Measurements from ENCODE around the gene DVL3.

Gene DVL3

DNA sequence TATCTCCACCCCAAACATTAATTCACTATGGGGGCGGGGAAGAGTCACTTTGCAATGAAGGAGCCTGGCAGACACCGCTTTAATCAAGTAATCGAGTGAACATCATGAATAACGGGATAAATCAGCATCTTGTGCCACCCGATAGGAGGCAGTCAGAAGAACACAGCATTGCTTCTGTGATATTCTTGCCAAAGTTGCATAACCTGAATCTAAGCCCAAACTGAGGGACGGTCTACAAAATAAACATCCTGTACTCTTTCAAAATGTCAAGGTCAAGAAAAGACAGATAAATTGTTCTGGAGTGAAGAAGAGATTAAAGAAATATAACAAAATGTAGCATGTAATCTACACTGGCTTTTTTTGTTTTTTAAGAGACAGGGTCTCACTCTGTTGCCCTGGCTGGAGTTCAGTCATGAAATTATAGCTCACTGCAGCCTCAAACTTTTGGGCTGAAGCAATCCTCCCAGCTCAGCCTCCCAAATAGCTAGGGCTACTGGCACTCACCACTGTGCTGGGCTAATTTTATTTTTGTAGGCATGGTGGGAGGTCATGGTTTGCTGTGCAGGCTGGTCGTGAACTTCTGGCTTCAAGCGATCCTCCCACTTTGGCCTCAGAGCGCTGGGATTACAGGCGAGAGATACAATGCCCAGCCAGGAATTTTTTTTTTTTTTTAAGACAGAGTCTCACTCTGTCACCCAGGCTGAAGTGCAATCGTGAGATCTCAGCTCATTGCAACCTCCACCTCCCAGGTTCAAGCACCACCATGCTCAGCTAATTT is 54.2 kb downstream of the DVL3 start:
- no peak overlapping the region for H3K4me3 ChIP-seq (ENCODE audit: low read depth, low read length)
- no peaks in the 10 kb centered on the region for H3K79me2 ChIP-seq (ENCODE audit: control insufficient read depth, insufficient read depth, low read length, unreplicated experiment)
- H3K27ac ChIP-seq (ENCODE audit: low read depth, low read length): no peak overlapping the region
- H3K36me3 ChIP-seq (ENCODE audit: insufficient read depth, low read length): no peaks in the 10 kb centered on the region
- H3K4me1 ChIP-seq (ENCODE audit: control insufficient read depth, insufficient read depth, low read length, unreplicated experiment): no peaks in the 10 kb centered on the region
- H2AFZ ChIP-seq (ENCODE audit: low read length, unreplicated experiment): no peak overlapping the region
- peaks cover 16% of the 10 kb centered on the region for H3K27me3 ChIP-seq (ENCODE audit: insufficient read depth, low read length)

- peaks cover 18% of the 10 kb centered on the region for H3K27me3 ChIP-seq (ENCODE audit: insufficient read depth, low read length)
- H3K79me2 ChIP-seq (ENCODE audit: control insufficient read depth, insufficient read depth, low read length, unreplicated experiment): no peaks in the 10 kb centered on the region
- H3K4me1 ChIP-seq (ENCODE audit: control insufficient read depth, insufficient read depth, low read length, unreplicated experiment): no peaks in the 10 kb centered on the region
- no peak overlapping the region for H2AFZ ChIP-seq (ENCODE audit: low read length, unreplicated experiment)
- H3K4me3 ChIP-seq (ENCODE audit: low read depth, low read length): no peak overlapping the region
- no peak overlapping the region for H3K27ac ChIP-seq (ENCODE audit: low read depth, low read length)
- H3K36me3 ChIP-seq (ENCODE audit: insufficient read depth, low read length): no peaks in the 10 kb centered on the region
These were observed 56.1 kb downstream of the DVL3 start for GRCh38 chr3:184211297-184211696.

DNA sequence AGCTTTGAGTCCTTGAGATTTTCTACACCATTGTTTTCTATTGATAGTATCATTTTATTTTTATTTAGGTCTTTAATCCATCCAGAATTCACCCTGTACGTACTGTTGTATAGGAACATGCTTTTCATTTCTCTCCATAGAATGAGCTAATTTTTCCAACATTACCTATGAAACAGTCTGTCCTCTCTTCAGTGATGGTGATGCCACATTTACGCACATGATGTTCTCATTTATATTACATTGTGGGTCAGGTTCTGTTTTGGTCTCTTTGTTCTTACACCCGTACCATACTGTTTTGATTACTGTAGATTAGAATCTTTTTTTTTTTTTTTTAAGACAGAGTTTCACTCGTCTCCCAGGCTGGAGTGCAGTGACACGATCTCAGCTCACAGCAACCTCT is 56.5 kb downstream of the DVL3 start:
- H3K4me3 ChIP-seq (ENCODE audit: low read depth, low read length): no peak overlapping the region
- no peak overlapping the region for H3K27ac ChIP-seq (ENCODE audit: low read depth, low read length)
- no peaks in the 10 kb centered on the region for H3K79me2 ChIP-seq (ENCODE audit: control insufficient read depth, insufficient read depth, low read length, unreplicated experiment)
- H3K4me1 ChIP-seq (ENCODE audit: control insufficient read depth, insufficient read depth, low read length, unreplicated experiment): no peaks in the 10 kb centered on the region
- no peak overlapping the region for H2AFZ ChIP-seq (ENCODE audit: low read length, unreplicated experiment)
- peaks cover 14% of the 10 kb centered on the region for H3K27me3 ChIP-seq (ENCODE audit: insufficient read depth, low read length)
- H3K36me3 ChIP-seq (ENCODE audit: insufficient read depth, low read length): no peaks in the 10 kb centered on the region

DNA sequence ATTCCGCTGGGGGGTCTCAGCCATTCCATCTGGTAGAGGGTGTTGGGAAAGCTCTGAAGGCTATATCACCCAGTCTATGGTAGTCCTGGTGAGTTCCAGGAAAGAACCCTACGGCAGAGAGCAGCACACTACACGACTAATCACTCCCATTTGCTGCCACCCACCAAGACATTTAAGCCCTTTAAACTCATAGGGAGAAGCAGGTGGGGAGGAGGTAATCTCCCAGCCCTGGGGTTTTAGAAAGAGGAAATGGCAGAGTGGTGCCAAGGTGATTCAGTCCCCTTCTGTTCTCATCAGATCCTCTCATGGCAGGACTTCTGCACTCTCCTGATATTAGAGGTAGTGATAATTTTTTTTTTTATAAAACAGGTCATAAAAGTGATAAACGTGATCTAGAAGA is 63.6 kb downstream of the DVL3 start:
- Histone ChIP-seq H3K27me3 (ENCODE audit: insufficient read depth, low read length) (peaks cover 4% of the 10 kb centered on the region; the same call in 1 of the 2 replicates), H3K27ac (ENCODE audit: low read depth, low read length) (no peak overlapping the region), H3K4me1 (ENCODE audit: control insufficient read depth, insufficient read depth, low read length, unreplicated experiment) (no peaks in the 10 kb centered on the region), H3K4me3 (ENCODE audit: low read depth, low read length) (no peak overlapping the region), H3K36me3 (ENCODE audit: insufficient read depth, low read length) (no peaks in the 10 kb centered on the region), H2AFZ (ENCODE audit: low read length, unreplicated experiment) (no peak overlapping the region), H3K79me2 (ENCODE audit: control insufficient read depth, insufficient read depth, low read length, unreplicated experiment) (no peaks in the 10 kb centered on the region)

DNA sequence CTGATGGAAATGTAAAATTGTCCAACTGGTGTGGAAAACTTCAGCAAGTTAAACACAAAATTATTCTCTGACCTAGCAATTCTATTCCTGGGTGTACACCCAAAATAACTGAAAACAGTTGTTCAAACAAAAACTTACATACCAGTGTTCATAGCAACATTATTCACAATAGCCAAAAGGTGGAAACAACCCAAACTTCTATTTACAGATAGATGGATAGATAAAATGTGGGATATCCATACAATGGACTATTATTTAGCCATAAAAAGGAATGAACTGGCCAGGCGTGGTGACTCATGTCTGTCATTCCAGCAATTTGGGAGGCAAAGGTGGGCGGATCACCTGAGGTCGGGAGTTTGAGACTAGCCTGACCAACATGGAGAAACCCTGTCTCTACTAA is 67.3 kb downstream of the DVL3 start:
- no peaks in the 10 kb centered on the region for H3K36me3 ChIP-seq (ENCODE audit: insufficient read depth, low read length)
- no peak overlapping the region for H3K27ac ChIP-seq (ENCODE audit: low read depth, low read length)
- no peak overlapping the region for H2AFZ ChIP-seq (ENCODE audit: low read length, unreplicated experiment)
- H3K4me1 ChIP-seq (ENCODE audit: control insufficient read depth, insufficient read depth, low read length, unreplicated experiment): no peaks in the 10 kb centered on the region
- no peak overlapping the region for H3K4me3 ChIP-seq (ENCODE audit: low read depth, low read length)
- peaks cover 10% of the 10 kb centered on the region for H3K27me3 ChIP-seq (ENCODE audit: insufficient read depth, low read length)
- no peaks in the 10 kb centered on the region for H3K79me2 ChIP-seq (ENCODE audit: control insufficient read depth, insufficient read depth, low read length, unreplicated experiment)

Data from ACC112 (cell line).